GM21619 (cell line): ENCODE measurements around the gene TTPAL.

Experiments
- ATAC-seq: cut with Tn5 transposase; IDR thresholded peaks from one replicate; pipeline ENCODE4 v1.9.1; 2021; ENCODE audit not compliant: unreplicated experiment

TTPAL gene

DNA sequence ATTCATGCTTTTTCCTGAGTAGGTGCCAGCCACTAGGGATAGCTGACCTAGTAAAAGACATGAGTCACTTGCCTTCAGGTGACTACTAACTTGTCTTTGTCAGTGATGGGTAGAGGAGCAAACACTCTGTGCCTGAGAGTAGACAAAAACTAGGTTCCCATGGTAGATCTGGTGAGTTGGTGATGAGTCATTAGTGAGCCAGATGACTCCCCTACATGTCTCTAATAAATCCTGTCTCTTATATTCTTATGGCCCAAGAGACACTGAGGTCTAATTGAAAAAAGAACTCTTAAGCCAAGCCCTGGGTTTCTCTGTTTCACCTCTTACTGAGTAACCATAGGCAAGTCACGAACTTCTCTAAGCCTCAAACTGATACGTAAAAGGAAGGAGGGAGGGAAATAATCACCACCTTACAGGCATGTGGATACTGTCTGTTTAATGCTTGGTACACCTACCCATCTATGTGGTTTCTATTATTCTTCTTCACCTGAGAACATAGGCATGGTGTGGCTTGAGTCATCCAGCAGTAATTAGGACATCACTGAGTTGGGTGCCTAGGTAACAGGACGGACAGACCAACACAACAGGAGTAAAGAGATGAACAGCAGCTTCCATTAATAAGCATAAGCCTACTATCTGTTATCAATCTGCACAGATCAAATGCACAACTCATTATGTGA lies 20.3 kb downstream of the TTPAL start:
- ATAC-seq, result no peak

DNA sequence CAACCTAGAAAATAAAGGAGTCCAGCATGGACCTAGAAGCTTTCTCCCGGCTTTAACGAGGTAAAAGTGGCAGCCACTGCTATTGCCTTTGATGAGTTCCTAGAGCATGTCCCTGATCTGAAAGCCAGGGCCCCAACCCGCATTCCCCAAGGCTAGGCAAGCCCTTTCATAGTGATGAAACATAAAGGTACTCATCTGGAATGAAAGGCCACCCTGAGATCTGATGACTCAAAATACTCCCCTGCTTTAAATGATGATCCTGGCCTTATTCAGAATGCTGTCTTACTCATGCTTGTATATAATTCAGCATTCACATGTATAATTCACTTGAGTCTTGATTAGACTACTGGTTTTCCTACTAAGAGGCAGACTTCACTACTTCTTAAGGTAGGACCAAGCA lies 21.3 kb downstream of the TTPAL start:
- ATAC-seq, result no peak

DNA sequence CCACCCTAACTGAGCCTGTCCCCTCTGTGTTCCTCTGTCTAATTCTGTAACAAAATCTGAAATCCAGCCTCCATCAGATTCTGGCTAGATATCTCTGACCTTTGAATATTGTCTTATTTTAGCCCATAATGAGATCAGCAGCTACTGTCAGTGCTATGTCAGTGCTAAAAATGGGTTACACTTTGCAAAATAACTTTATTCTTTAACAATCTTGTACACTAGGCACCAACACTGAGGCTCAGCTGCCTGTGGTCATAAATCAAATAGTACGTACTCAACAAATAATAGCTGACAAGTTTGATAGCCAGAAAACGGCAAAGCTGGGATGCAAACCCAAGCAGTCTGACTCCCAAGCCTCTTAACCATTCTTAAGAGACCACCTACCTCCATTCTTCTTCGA lies 22.1 kb downstream of the TTPAL start:
- no peak for ATAC-seq

DNA sequence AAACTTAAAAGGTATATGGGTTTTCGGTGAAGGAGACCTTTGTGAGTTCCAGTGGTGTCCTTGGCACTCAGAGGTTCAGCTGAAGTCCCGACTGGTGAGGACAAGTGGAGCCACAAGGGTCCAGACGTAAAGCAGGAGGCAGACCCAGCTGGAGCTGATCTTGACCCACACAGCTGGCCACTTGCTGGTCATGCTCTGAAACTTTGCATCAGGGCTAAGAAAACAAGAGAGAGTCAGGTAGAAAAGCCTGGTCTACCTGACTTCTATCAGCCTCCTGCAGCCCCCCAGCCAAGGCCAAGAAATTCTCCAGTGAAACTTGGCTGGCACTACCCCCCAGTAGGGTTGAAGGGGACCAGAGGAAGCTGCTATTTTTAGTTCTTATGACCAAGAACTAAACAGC lies 24.5 kb downstream of the TTPAL start:
- ATAC-seq, result no peak

DNA sequence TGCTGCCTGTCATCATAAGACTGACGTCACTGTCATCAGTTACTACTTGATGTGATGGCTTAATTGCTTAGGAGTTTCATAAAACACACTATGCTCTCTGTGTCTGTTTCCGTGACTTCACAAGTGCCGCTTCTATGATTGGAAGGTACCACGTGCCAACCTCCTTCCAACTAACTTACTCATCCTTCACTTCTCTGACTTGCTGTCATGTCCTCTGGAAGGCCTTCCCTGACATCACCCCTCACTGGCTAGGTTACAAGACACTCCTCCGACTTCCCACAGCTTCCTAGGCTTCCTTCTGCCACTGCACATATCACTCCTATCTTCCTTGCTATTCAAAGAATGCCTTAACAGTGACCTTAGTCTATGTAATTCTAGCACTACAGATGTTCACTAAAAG lies 25.8 kb downstream of the TTPAL start:
- ATAC-seq, result no peak

DNA sequence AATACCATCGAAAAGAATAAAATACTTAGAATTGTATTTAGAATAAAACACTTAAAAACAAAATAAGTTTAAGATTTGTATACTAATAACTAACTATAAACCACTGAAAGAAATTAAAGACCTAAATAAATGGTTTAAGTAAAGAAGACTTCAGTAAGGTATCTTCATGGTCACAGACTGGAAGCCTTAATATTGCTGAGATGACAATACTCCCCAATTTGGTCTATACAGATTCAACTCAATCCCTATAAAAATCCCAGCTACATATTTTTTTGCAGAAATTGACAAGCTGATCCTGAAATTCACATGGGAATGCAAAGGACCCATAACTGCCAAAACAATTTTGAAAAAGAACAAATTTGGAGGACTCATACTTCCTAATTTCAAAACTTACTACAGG lies 27.3 kb downstream of the TTPAL start:
- no peak for ATAC-seq

DNA sequence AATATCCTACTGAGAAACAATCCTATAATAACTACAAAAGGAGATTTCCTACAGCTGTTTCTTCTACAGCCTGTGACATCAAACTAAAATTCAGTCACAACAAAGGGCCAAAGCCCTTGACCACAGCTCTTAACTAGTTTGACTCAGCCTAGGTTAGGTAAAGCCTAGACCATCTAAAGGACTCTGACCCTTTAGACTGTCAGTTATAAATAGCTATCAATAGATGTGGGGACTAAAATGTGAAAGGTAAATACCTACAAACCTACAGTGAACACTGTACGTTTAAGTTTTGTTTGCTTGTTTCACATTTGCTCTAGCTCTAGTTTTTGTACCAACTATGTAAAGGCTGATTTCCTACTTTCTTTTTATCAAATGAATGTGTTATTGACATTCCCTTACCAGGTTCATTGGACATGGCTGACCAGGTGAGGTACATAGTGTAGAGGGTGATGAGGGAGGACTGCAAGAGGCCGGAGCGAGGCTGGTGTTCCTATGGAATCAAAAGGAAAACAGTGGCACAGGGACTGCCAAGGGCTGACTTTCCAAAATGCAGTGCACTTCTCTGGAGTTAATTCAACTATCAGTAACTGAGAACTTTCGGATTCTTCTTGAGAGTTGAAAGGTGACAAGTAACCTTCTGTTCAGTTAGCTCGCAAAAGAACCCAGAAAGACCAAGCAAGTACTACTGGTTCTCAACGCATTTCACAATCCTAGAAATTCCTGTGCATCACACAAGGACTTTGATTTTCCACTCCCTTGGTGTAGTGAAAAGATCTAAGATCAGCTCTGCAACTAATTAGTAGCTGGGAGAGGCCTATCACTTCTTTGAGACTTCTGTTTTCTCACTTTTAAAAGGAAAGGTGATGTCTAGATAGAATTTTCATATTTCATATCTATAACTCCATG lies 29.0 kb downstream of the TTPAL start:
- ATAC-seq, result no peak

DNA sequence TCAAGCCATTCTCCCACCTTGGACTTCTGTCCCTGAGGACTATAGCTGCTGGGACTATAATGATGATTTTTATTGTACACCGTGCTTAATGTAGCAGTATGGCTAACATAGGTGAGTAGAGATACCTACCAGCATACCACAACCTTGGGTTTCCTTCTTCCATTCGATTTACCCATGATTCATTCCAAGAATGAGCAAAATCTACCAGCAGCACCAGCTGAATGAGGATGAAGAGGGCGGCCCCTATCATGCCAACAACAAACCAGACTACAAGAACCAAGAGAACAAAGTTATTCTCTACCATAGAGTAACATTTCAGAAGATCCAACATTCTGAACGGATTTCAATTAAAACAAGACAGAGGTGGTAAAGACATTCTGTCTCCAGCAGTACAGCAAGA lies 34.1 kb downstream of the TTPAL start:
- no peak for ATAC-seq

DNA sequence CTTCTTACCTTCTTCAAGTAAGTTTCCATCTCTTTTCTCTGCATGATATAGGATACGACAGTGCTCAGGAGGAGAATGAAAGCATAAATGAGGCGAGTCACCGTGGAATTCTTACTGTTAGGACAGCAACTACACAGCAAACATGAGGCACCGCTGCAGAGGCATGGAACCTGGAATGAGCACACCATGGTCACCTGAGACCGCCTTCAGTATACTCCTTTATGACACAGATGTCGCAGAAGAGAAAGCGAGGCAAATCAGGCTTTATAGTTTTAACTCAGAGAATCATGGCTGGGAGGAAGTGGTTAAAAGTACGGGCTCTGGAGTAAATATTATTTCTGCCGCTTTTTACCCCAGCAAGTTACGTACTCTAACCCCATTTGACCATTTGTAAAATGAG lies 38.2 kb downstream of the TTPAL start:
- ATAC-seq, result no peak

DNA sequence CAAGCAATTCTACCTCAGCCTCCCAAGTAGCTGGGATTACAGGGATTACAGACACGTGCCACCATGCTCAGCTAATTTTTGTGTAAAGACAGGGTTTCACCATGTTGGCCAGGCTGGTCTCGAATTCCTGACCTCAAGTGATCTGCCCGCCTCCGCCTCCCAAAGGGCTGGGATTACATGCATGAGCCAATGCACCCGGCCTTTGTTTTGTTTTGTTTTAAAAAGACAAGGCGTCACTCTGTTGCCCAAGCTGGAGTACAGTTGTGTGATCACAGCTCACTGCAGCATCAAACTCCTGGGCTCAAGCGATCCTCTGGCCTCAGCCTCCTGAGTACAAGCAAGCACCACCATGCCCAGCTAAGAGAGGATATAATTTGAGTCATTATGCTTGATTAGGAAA lies 40.8 kb downstream of the TTPAL start:
- ATAC-seq, result no peak

DNA sequence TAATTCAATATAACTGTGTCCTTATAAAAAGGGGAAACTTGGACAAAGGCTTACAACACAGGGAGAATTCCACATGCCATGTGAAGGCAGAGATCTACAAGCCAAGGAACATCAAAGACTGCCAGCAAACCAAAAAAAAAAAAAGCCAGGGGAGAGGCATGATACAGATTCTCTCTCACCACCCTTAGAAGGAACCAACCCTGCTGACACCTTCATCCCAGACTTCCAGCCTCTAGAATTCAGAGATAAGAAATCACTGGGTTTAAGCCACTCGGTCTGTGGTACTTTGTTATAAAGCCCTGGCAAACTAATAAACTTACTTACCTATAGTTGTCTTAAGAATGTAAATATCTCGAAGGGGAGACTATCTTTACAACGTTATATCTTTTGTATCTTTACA lies 41.8 kb downstream of the TTPAL start:
- ATAC-seq, result no peak

DNA sequence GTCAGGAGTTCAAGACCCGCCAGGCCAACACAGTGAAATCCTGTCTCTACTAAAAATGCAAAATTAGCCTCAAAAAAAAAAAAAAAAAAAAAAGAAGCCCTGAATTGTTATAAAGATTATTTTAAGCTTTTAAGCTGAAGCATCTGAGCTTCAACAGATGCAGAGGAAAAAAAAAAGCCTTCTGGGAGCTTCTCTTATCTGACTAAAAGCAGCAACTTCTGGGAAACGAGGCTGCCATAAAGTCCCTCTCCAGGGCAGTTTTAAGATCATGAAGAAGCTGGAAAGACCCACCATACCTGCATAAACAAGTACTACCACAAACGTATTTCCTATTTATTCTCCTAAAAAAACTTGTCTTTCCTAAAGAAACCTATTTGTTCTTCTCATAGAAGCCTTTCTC lies 42.6 kb downstream of the TTPAL start:
- ATAC-seq, result no peak

DNA sequence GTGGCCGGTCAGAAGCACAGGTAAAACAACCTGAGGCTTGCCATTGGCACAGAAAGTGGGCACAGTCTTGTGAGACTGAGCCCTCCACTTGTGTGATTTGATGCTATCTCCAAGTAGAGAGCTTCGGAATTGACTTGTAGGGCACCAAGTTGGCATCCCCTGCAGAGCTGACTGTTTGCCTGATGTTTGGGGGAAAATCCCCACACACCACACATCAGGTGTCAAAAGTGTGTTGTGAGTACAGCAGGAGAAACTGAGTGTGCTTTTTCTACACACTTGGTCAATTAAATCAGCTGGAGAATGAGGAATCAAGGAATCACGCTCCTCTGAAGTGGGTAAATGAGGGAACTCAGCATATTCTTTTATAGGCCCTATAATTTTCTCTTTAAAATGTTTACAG lies 45.2 kb downstream of the TTPAL start:
- no peak for ATAC-seq

DNA sequence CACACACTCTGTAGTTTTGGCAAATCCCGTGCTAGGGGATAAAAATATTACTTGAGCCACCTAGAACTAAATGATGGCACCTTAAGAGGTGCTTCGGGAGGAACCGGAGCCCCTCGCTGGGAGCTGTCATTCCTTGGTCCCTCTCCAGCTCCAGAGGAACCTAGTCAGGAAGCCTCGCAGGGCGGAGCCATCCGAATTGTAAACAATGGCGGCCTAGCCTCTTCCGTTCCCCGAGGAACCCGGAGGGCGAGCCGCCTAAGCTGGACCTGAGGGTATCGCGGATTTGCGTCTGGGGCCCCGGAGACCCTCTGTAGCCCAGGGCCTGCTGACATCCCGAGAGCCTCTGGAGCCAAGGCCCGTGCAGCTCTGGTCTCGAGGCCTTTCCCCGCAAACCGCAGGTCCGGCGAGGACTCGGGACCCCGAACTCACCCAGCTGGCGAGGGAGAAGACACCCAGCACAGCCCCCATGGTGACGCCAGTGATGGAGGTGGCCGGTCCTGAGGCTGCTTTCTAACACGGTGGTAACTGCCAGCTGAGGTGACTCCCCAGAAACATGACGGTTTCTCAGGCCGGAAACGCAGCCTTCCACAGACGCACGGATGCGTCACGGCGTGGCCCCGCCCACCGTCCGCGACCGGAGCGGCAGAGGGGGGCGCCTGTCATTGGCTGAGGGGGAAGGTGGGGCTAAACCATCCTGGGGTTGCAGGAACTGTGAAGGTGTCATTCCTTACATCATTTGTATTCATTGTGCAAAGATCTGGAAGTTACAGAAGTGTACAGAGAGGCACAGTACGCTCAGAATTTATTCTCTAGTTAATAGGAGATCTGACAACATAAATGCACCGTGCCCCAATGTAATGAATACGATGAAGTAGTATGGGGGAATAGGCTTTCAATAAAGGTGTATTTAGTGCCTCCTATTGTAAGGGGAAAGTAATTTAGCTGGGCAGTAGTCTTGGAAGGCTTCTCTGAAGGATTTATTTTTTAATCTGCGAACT lies 46.1 kb downstream of the TTPAL start, which contains the start of gene SERINC3:
SERINC3 (minus strand) TSS at position 587 of the 998 bp plus-strand sequence; CDS start at position 468, 119 bp downstream.
- peak; percentile 94 for ATAC-seq

DNA sequence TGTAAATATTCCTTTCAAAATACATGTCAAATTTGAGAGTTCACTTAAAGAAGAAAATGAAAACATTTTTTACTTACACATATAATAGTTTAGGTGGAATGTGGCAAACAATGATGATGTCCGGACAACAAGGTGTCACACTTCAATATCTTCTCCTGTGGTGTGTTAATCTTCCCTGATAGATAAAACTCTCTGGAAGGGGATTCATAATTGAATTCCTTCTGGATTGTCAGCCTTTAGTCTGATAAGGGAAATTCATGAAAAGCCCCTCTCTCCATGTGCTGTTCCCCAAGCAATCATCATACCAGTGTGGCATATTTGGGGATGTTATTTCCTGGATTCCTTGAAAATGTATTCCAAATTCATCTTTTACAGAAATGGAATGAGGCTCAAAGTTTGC lies 47.2 kb downstream of the TTPAL start:
- no peak for ATAC-seq

DNA sequence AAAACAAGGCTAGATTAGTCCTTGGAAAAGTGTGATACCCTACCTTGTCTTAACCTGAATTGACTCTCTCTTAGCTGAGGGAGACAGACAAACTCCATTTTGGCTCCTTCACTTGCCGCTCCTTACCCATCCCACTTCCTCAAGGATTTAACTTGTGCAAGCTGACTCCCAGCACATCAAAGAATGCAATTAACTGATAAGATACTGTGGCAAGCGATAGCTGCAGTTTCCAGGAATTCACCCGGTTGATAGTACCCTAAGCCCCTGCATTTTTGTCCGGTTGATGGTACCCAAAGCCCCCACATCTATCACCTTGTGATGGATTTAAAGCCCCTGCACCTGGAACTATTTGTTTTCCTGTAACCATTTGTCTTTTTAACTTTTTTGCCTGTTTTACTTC lies 48.1 kb downstream of the TTPAL start:
- ATAC-seq, result no peak

DNA sequence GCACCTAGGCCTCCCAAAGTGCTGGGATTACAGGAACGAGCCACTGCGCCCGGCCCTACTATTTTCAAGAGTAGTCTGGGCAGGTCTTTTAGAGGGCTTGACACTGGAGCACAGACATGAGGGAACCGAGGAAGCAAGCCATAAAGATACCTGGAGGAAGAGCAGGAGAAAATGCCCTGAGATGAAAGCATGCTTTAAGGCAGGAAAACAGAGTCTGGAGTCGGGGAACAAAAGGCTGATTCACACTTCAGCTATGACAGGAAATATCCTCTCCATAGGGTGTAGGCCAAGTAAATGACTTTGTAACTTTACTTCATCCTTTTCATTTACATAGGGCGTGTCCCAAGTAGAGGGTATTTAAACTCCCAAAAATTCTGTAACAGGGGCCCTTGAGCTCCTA lies 50.5 kb downstream of the TTPAL start:
- ATAC-seq, result no peak

DNA sequence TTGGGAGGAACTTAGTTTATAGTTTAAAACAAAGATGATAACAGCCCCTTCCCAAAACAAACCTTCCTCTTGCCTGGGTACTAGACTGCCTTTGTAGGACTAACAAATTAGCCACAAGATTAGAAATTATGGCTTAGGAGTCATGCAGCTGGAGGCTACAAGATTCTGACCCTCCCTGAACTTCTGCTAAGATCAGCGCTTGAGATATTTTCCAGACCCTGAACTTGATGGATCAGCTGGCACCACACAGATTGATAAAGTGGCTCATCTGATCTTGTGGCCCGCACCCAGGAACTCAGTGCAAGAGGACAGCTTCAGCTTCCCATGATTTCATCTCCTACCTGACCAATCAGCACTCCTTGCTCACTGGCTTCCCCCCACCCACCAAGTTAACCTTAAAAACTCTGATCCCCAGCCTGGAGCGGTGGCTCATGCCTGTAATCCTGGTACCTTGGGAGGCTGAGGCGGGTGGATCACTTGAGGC lies 52.1 kb downstream of the TTPAL start:
- no peak for ATAC-seq

DNA sequence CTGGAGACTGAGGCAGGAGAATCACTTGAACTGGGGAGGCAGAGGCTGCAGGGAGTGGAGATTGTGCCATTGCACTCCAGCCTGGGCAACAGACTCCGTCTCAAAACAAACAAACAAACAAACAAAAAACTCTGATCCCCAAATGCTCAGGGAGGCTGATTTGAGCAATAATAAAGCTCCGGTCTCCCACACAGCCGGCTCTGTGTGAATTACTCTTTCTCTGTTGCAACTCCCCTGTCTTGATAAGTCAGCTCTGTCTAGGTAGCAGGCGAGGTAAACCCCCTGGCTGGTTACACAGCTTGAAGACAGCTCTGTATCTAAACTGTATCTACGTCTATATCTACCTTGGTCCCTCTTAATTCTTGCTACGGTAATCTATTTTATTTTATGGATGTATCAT lies 52.6 kb downstream of the TTPAL start:
- no peak for ATAC-seq

DNA sequence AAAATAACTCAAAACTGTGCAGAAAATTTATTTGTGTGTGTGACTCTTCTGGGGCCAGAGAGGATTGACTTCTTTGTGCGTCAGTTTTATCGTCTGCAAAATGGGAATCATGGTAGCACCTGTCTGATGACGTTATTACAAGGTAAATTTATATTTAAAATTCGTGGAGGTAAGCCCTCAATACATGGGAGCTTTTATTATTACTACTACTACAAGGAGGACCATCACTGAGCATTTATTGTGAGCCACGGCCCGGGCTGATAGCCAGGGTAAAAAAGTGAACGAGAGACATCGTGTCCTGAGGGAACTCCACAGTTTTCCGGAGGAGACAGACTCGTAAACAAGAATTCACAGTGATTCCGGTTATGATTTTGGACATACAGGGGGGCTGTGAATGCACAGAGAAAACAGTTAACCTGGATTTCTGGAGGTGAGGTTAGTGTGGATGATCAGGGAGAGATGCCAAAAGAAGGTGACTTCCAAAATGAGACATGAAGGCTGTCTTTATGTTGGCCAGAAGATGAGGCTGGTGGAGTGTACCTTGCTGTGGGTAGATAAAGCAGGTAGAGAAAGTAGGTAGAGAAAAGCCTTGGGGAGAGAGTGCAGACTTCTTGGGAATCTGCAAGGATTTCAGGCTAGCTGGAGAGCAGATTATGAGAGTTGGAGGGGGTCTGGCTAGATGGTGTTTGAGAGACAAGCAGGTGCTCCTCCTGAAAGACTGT lies 56.7 kb downstream of the TTPAL start:
- ATAC-seq, result no peak
